MCF 10A (cell line): ENCODE results near the gene GPSM3. TPM values are rescaled to one million over a fixed set of nuclear protein-coding genes. Genes with fewer than 3 reads are reported as not detected.

ENCODE experiments used
- BruUV-seq: library from RNA; stranded (reverse); fragments of 400-500 nt; replicated peaks from 2 replicates; lab custom pipeline; 2021; lab: Mats Ljungman, UMichigan
- CTCF ChIA-PET: fragments of 300-600 bp; sonication (Branson Sonifier 250); formaldehyde crosslinking; extraction: SDS; loops from one replicate; lab custom pipeline; 2021; ENCODE audit warnings: antibody characterized with exemption, inconsistent platforms; lab: Yijun Ruan, JAX
- POLR2A ChIA-PET: fragments of 300-600, 350-650 bp; sonication (Branson Sonifier 250); formaldehyde crosslinking; extraction: SDS; loops from one replicate; lab custom pipeline; 2020; ENCODE audit warnings: antibody characterized with exemption, inconsistent platforms; lab: Yijun Ruan, JAX
- DNase-seq: peaks from one replicate; pipeline ENCODE4 v3.0.0-alpha.2; 2018; ENCODE audit not compliant: unreplicated experiment
- H3K27ac Mint-ChIP-seq: one replicate; pipeline ENCODE4 v1.8.0; 2022; ENCODE audit warnings: mild to moderate bottlenecking, low read depth, mixed read lengths; ENCODE audit not compliant: unreplicated experiment
- H3K27me3 Mint-ChIP-seq: one replicate; pipeline ENCODE4 v1.8.0; 2022; ENCODE audit warnings: mixed read lengths; ENCODE audit not compliant: insufficient read depth, unreplicated experiment
- H3K36me3 Mint-ChIP-seq: one replicate; pipeline ENCODE4 v1.8.0; 2022; ENCODE audit warnings: mild to moderate bottlenecking, moderate library complexity, mixed read lengths; ENCODE audit not compliant: insufficient read depth, unreplicated experiment
- H3K4me1 Mint-ChIP-seq: one replicate; pipeline ENCODE4 v1.8.0; 2022; ENCODE audit warnings: mixed read lengths; ENCODE audit not compliant: insufficient read depth, unreplicated experiment
- H3K4me3 Mint-ChIP-seq: one replicate; pipeline ENCODE4 v1.8.0; 2022; ENCODE audit warnings: mild to moderate bottlenecking, moderate library complexity, mixed read lengths; ENCODE audit not compliant: unreplicated experiment
- H3K9me3 Mint-ChIP-seq: one replicate; pipeline ENCODE4 v1.8.0; 2022; ENCODE audit warnings: mixed read lengths; ENCODE audit not compliant: unreplicated experiment
- intact Hi-C: fragments of 100-400 bp; cut with micrococcal nuclease; formaldehyde crosslinking; loops from 2 replicates; pipeline ENCODE4 v1.14.1; 2022
- total RNA-seq: library from RNA; stranded (reverse); gene quantifications from 2 replicates; pipeline ENCODE4 v1.2.3, GENCODE V29; 2022
- TF ChIP-seq, protein P1 (sequence below): fragments of 200-600 bp; IDR thresholded peaks from one replicate; pipeline ENCODE4 v1.8.0; 2022; ENCODE audit warnings: antibody characterized with exemption, mild to moderate bottlenecking; ENCODE audit not compliant: unreplicated experiment

The GPSM3 gene
- total RNA-seq, 1 experiment from 2014 or later = 0.84 TPM

DNA sequence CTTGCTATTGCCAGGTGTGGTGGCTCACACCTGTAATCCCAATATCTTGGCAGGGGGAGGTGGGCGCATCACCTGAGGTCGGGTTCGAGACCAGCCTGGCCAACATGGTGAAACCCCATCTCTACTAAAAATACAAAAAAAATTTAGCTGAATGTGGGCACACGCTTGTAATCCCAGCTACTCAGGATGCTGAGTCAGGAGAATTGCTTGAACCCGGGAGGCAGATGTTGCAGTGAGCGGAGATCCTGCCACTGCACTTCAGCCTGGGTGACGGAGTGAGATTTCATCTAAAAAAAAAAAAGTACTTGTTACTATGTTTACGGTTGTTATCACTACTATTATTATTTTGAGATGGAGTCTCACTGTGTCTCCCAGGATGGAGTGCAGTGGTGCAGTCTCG, 35.6 kb downstream of the GPSM3 start:
- Mint-ChIP-seq H3K27ac (no peak overlapping the region), H3K4me1 (peaks cover 13% of the 10 kb centered on the region), H3K4me3 (no peak overlapping the region), H3K27me3 (no peaks in the 10 kb centered on the region), H3K9me3 (no peaks in the 10 kb centered on the region), H3K36me3 (peaks cover 33% of the 10 kb centered on the region)
- ChIA-PET POLR2A (no interaction called here), CTCF (no interaction called here)
- no TSS peak for BruUV-seq
- TF ChIP-seq, protein P1, sequence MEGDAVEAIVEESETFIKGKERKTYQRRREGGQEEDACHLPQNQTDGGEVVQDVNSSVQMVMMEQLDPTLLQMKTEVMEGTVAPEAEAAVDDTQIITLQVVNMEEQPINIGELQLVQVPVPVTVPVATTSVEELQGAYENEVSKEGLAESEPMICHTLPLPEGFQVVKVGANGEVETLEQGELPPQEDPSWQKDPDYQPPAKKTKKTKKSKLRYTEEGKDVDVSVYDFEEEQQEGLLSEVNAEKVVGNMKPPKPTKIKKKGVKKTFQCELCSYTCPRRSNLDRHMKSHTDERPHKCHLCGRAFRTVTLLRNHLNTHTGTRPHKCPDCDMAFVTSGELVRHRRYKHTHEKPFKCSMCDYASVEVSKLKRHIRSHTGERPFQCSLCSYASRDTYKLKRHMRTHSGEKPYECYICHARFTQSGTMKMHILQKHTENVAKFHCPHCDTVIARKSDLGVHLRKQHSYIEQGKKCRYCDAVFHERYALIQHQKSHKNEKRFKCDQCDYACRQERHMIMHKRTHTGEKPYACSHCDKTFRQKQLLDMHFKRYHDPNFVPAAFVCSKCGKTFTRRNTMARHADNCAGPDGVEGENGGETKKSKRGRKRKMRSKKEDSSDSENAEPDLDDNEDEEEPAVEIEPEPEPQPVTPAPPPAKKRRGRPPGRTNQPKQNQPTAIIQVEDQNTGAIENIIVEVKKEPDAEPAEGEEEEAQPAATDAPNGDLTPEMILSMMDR = no peak
- intact Hi-C loops = loop anchor here (10.0 kb wide), 1 partner anchor 182 kb away; the partner anchor contains the start of gene DXO
- no peak for DNase-seq

DNA sequence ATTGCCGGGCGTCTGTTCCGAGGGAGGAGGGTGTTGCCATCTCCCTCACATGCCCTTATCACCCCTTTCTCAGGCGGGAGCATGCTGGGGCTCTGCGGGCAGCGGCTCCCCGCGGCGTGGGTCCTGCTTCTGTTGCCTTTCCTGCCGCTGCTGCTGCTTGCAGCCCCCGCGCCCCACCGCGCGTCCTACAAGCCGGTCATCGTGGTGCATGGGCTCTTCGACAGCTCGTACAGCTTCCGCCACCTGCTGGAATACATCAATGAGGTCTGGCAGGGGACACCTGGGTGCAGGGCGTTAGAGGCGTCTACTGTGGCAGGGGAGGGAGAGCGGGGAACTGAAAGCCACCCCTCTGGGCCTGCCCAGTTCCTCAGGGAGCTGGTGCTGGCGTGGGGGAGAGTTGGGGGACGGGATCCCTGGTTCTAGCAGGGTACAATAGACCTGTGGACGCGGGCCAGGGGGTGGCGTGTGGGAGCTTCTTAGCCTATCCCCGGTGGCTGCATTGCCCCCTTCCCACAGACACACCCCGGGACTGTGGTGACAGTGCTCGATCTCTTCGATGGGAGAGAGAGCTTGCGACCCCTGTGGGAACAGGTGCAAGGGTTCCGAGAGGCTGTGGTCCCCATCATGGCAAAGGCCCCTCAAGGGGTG, 37.8 kb downstream of the GPSM3 start:
- CTCF ChIA-PET = interaction anchor here (0.6 to 1.1 kb wide), 11 partner anchors 9 to 1495 kb away, joined by 3 to 6 read pairs (median 3); partner anchors contain the start of gene EGFL8
- Mint-ChIP-seq H3K27ac (peak overlapping the region; percentile 83), H3K4me3 (peak overlapping the region; percentile 86), H3K9me3 (no peaks in the 10 kb centered on the region), H3K36me3 (peaks cover 25% of the 10 kb centered on the region), H3K27me3 (no peaks in the 10 kb centered on the region), H3K4me1 (peaks cover 18% of the 10 kb centered on the region)
- BruUV-seq = no TSS peak
- peak; percentile 71 for DNase-seq
- TF ChIP-seq, protein P1 = peak; percentile 56
- intact Hi-C loops = loop anchor here (1.0 to 10.0 kb wide), 4 partner anchors 23 to 180 kb away; partner anchors contain the start of gene DXO
- POLR2A ChIA-PET = interaction anchor here (0.7 to 1.1 kb wide), 5 partner anchors 14 to 36 kb away, joined by 3 to 6 read pairs (median 3); partner anchors contain the start of genes AGPAT1, ATF6B and FKBPL

GRCh38 chr6:32153564-32154513, 38.6 kb downstream of the GPSM3 start, which contains the start of gene PPT2:
Gene PPT2, plus strand, starts transcription at chr6:32154141. Its CDS starts 454 bp downstream, at chr6:32154595.
- Mint-ChIP-seq H3K4me1 (peaks cover 18% of the 10 kb centered on the region), H3K36me3 (peaks cover 17% of the 10 kb centered on the region), H3K9me3 (no peaks in the 10 kb centered on the region), H3K4me3 (peak within 1 kb of the TSS; percentile 86), H3K27me3 (no peaks in the 10 kb centered on the region), H3K27ac (peak within 1 kb of the TSS; percentile 83)
- TSS peak; percentile 46 for BruUV-seq
- TF ChIP-seq, protein P1 = no peak
- peak; percentile 79 for DNase-seq
- CTCF ChIA-PET = interaction anchor here (0.6 to 1.1 kb wide), 10 partner anchors 8 to 1495 kb away, joined by 3 to 6 read pairs (median 4); partner anchors contain the start of gene EGFL8
- intact Hi-C loops = loop anchor here (1.0 to 10.0 kb wide), 4 partner anchors 23 to 179 kb away; partner anchors contain the start of gene DXO
- POLR2A ChIA-PET = interaction anchor here (0.5 to 1.1 kb wide), 5 partner anchors 13 to 1273 kb away, joined by 3 to 6 read pairs (median 3); partner anchors contain the start of gene FKBPL
